Measurements from ENCODE around the gene LCN10.
"Not testable (repeated sequence)": the region's sequence is repeated elsewhere in the genome, so short reads cannot be mapped to it uniquely, and the experiment has no call there.

The LCN10 gene

DNA sequence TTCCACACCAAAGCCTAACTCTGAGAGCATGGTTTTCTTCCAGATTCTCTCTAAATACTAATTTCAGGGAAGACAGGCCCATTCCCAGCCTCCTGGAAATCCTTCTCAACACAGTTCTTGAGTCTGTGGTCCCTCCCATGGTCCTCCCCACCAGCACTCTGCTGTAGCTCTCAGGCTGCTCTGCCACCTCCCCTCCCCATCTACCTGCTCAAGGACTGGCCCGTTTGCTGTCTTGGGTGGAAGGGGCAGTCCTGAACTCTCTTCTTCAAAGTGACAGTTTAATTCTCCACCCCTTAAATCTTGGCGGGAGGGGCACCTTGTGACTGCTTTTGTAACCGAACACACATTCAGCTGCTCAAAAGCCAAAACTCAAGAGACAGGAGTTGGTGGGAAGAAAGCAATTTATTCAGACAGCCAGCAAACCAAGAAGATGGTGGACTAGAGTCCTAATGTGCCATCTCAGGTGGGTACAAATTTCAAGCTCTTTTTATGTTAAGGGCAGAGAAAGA lies 29.2 kb upstream of the LCN10 start:
- no peak for DNase-seq (ENCODE audit: low read depth)

DNA sequence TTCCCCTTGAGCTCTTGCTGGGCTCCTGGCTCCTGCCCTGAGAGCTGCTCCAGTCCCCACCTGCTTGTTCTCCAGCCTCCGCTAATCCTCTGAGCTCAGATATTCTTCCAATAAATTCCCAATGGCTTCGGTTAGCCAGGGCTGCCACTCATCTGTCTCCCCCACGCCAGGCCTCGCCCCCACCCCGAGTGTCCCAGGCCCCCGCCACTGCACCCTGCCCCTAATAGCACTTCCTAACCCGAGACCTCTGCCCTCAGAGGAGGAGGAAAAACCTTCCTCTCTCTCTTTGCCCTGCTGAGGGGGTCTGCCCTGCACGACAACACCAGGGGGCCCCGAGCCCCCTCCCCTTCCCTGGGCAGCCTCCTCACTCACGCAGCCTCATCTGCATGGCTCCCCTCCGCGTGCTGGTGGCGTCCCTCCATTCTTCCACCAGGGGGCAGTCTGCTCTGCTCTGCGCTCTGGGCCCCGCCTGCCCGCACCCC lies 27.0 kb upstream of the LCN10 start:
- no peak for DNase-seq (ENCODE audit: low read depth)

DNA sequence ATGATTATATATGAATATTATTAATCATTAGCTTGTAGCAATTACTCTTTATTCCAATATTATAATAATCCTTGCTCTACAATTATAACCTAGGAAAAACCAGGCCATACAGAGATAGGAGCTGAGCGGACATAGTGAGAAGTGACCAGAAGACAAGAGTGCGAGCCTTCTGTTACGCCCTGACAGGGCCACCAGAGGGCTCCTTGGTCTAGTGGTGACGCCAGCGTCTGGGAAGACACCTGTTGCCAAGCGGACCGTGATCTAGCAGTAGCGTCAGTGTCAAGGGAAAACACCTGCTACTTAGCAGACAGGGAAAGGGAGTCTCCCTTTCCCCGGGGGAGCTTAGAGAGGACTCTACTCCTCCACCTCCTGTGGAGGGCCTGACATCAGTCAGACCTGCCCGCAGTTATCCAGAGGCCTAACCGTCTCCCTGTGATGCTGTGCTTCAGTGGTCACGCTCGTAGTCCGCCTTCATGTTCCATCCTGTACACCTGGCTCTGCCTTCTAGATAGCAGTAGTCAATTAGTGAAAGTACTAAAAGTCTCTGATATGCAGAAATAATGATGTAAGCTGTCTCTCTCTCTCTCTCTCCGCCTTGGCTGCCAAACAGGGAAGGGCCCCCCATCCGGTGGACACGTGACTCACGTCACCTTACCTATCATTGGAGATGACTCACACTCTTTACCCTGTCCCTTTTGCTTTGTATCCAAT lies 23.8 kb upstream of the LCN10 start:
- peak; percentile 30 for DNase-seq (ENCODE audit: low read depth)

DNA sequence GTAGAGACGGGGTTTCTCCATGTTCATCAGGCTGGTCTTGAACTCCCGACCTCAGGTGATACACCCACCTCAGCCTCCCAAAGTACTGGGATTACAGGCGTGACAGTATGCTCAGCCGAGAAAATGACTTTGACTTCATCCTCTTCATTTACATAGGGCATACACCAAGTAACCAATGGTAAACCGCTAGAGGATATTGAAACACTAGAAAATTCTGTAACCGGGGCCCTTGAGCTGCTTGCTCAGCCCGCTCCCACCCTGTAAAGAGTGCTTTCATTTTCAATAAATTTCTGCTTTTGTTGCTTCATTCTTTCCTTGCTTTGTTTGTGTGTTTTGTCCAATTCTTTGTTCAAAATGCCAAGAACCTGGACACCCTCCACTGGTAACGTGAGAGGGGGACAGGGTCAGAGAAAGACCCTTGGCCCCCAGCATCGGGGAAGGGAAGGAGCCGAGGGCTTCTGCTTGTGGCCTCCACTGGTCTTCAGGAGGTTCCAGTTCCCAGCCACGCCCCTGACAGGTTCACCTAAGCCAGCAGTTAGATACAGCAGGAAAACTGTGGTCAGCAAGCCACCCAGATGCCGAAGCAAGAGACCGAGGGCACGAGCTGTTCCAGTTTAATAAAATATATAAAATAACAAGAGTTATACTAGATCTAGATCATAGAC lies 23.1 kb upstream of the LCN10 start:
- DNase-seq (ENCODE audit: low read depth), result not testable (repeated sequence)

DNA sequence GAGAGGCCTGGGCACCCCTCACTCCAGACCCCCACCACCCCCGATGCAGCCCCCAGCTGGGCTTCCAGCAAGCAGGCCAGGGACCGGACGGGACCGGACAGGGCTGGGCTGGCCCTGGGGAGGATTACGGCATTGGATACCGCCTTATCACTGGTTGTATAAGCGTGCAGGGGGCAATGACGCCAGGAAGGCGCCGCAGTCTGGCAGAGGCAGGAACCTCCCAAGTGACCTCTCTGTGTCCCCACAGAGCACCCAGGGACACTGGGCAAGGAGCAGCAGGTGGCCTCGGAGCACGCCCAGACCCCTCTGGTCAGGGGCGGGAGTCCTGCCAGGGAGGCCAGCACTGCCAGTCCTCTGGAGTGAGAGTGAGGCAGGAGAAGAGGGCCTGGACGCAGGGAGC lies 22.3 kb upstream of the LCN10 start:
- no peak for DNase-seq (ENCODE audit: low read depth)

DNA sequence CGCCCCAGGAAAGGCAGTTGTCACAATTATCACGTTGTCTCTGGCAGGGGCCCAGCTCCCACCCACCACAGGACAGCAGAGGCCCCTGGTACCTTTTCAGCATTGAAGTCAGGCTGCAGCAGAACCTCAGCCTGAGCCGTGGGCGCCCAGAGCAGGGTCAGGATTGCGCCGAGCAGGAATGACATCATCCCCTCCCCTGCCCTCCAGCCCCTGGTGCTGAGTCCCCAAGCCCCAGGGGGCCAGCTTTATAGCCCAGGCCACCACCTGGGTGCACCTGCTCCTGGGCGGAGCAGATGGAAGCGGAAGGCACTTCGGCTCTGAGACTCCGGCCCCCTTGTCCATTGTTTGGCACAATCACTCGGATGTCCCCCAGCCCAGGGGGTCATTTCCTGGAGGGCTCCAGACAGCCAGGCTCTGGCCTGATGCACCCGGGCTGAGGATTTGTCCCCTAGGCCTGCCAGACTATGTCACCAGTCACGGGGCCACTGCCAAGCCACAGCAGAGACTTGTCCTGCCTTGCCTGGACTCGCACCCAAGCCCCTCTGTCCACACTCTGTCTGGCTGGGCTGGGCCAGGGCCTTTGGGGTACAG lies 21.7 kb upstream of the LCN10 start, which contains the start of gene LCN15:
Gene LCN15 (minus strand): TSS at position 218 of the 591 bp plus-strand sequence. CDS start 30 bp downstream, at position 188.
- DNase-seq (ENCODE audit: low read depth), result no peak

DNA sequence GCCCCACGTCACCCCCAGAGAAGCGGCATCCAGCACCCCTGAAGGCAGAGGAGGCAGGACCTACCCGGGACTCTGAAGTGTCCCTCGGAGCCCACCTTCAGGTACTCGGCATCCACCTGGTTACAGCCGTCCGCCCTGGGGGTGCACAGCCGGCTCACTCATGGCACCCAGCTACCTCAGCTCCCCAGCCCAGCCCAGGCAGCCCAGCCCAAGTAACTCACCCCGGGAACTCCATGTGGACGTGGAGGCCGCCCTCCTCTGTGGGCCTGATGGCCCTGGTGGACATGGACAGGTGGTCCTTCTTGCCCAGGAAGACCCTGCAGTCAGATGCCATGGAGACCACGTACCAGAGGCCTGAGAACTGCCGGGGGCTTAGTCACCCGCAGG lies 20.9 kb upstream of the LCN10 start:
- DNase-seq (ENCODE audit: low read depth), result no peak

DNA sequence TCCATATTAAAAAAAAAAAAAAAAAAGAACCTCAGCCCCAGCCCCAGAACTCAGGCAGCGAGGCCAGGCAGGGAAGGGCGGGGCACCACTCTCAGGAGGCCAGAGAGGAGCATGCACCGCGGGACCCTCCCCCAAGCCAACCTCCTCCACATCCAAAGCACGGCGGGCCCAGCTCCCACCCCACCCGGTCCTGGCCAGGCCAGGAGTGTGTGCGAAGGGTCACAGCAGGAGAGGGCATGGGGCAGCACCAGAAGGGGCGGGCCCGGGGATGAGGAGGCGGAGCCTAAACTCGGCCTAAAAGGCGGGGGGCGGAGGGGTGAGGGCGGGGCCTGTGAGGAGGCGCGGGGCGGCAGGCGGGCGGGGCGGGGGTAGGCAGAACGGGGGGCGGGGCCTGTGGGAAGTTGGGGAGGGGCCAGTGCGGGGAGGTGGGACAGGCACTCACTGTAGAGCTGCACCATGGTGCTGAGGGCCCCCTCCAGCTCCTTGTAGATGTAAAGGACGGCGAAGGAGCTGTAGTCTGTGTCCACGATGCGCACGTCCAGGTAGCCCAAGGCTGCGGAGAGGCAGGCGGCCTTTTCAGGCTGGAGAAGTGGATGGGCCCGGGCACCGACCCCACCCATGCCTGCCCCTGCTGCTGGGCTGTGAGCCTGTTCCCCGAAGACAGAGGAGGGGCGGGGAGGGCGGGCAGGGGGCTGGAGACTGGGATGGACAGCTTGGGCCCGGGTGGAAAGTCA lies 20.3 kb upstream of the LCN10 start:
- no peak for DNase-seq (ENCODE audit: low read depth)

DNA sequence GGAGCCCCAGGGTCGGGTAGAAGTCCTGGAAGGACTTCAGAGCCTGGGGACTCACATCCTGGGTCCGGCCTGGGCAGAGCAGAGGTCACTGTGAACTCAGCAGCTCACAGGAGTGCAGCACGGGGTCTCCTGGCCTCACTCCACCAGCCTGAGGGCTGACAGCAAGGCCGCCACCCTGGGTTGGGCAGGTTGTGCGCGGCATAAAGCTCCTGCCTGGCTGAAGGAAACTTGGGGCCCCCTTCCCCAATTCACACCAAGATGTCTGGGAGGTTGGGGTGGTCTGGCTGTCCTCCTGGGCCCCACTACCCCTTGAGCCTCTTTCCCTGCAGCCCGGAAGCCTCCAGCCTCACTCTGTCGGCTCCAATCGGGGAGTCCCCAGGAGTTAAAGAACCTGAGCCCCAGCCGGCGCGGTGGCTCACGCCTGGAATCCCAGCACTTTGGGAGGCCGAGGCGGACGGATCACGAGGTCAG lies 19.5 kb upstream of the LCN10 start:
- no peak for DNase-seq (ENCODE audit: low read depth)

DNA sequence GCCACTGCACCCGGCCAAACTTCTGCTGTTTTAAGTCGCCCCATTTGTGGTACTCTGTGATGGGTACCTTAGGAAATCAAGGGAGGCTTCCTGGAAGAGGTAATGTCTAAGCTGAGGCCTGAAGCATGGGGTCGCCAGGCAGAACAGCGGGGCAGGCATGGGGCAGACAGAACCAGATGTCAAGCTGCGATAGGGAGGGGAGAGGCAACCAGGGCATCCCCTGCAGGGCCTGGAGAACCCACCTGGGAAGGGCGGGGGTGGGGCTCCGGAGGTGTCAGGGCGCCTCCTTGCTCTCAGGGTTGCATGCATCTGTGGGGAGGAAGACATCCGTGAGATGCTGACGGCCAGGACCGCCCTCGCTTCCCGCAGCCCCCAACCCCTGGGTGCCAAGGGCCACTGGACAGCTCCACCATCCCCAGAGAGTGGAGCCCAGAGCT lies 18.8 kb upstream of the LCN10 start:
- DNase-seq (ENCODE audit: low read depth), result no peak

DNA sequence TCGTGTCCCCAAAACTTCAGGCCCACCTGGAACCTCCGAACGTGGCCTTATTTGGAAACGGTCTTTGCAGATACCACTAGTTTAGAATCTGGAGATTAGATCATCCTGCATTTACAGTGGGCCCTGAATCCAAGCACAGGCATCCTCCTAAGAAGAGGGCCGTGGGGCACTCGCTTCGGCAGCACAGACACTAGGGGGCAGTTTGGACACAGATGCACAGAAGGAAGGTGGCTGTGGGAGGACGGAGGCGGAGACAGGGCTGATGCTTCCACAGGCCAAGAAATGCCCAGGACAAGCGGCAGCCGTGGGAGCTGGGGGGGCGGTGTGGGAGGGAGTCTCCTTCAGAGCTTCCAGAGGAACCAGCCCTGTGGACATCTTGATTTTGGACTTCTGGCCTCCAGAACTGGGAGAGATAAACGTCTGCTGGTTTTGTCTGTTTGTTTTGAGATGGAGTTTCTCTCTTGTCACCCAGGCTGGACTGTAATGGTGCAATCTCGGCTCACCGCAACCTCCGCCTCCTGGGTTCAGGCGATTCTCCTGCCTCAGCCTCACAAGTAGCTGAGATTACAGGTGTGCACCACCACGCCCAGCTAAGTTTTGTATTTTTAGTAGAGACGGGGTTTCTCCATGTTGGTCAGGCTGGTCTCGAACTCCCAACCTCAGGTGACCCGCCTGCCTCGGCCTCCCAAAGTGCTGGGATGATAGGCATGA lies 18.2 kb upstream of the LCN10 start:
- DNase-seq (ENCODE audit: low read depth), result peak; percentile 55

DNA sequence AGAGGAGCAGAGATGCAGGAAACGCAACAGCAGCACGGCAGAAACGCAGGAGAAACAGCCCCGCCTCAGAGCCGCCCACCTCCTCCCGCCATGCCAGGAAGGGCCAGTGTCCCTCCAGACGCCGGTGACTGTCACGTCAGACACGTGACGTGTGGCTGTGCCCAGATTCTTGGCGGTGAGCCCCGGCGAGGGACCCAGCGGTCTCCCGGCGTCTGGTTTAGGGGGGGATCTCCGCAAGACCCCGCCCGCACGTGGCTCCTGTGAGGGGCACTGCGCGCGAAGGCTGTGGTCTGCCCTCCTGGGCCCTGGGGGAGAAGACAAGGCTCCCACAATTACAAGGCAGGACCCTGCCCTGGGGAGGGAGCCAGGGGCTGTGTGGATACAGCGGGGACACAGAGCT lies 17.7 kb upstream of the LCN10 start:
- DNase-seq (ENCODE audit: low read depth), result no peak

DNA sequence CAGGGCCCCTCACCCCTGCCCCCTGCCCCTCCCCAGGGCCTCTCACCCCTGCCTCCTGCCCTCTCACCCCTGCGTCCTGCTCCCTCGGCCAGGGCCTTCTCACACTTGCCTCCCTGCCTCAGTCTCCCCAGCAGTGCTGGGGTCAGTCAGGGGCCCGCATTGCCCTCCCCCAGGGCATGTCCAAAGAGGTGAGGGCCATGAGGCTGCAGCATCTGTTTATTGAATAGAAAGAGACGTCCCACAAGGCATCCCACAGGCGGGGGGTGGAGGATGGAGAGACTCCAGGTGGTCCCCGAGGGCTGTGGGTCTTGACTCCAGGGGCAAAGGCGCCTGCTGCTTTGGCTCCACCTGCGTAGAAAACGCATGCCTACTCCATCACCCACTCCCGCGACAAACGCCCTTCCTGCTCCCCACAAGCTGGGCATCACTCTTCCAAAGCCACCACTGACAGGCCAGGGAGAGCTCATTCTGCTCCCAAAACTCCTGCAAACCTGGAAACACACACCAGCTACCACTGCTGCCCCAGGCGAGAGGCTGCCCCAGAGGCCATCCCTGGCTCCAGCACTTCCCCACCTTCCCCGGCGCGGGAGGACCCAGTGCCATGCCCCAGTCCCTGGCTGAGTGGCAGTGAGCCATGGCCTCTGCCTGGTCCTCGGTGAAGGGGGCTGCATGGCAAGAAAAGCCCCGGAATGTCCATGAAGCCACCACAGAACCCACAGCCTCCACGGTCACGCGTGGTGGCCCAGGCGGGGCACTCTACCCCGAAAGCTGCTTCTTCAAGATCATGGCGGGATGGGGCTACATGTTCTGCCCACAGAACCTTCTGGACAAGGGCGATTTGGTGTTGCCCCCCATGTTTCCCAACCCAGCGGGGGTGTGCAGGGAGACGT lies 16.9 kb upstream of the LCN10 start:
- DNase-seq (ENCODE audit: low read depth), result no peak

DNA sequence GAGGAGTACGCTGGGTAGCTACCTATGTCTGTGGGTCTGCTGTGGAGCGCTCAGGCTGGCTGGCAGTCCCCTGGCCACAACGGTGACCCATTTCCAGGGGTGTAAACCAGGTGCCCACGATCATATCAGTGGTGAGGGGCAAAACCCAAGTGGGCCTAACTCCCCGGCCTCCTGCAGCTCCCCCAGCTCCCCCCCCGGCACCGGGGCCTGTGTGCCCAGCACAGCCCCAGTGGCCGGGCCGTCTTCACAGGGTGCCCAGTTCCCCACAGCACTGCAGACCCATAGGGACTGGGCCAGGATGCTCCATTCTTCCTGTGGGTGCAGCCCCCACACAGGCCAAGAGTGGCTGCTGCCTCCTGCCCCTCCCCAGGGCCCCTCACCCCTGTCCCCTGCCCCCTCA lies 16.3 kb upstream of the LCN10 start:
- DNase-seq (ENCODE audit: low read depth), result no peak

DNA sequence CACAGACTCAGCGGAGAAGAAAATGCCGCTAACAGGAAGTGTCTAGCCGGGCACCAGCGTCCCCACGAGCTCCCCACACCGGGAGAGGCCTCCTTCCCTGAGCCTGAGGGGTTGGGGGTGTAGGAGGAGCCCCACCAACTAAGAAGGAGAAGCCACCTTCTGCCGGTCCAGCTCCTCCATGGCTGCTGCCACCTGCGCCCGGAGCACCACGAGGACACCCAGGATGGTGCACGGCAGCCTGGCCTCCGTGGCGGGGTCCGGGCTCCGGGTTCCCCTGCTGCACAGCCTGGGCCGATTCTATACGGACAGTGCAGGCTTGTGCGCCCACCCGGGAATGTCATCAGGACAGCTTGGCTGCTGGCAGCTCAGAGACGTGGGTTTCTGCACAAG lies 15.0 kb upstream of the LCN10 start:
- no peak for DNase-seq (ENCODE audit: low read depth)

DNA sequence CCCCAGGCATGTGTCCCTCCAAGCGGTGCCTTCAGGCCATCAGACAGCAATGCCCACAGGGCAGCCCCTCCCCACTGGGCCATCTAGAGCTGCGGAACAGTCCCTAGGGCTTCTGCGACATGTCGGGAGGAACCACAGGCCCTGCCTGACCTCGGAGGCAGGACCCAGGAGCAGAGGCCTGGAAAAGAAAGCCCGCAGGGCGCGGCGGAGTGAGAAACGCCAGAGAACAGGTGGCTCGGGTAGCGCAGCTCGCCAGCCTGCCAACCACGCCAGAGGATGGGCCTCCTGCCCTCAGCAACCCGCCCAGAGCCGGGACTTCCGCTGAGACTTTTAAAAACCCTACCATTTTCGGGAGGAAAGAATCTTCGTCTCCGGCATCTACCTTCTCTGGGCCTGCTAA lies 14.6 kb upstream of the LCN10 start:
- no peak for DNase-seq (ENCODE audit: low read depth)

DNA sequence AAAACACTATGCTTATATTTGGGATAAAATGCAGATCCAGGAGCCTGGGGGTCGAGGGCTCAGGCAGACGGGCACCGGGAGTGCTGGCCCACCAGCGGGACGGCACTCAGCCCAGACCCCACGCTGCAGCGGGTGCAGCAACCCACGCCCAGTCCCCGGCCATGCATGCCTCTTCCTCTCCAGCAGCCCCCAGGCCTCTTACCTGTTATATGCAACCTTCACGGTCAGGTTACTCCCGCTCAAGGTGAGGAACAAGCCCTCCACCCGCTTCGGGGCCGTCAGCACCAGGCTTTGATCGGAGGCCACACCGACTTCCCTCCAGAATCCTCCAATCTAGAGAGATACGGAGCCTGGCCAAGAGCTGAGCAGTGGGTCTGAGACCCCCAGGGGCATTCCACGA lies 14.1 kb upstream of the LCN10 start:
- no peak for DNase-seq (ENCODE audit: low read depth)

DNA sequence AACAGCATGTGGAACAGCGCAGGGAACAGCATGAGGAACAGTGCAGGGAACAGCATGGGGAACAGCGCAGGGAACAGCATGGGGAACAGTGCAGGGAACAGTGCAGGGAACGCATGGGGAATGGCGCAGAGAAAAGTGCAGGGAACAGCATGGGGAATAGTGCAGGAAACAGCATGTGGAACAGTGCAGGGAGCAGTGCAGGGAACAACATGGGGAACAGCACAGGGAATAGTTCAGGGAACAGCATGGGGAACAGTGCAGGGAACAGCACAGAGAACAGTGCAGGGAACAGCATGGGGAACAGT lies 13.3 kb upstream of the LCN10 start:
- DNase-seq (ENCODE audit: low read depth), result no peak

DNA sequence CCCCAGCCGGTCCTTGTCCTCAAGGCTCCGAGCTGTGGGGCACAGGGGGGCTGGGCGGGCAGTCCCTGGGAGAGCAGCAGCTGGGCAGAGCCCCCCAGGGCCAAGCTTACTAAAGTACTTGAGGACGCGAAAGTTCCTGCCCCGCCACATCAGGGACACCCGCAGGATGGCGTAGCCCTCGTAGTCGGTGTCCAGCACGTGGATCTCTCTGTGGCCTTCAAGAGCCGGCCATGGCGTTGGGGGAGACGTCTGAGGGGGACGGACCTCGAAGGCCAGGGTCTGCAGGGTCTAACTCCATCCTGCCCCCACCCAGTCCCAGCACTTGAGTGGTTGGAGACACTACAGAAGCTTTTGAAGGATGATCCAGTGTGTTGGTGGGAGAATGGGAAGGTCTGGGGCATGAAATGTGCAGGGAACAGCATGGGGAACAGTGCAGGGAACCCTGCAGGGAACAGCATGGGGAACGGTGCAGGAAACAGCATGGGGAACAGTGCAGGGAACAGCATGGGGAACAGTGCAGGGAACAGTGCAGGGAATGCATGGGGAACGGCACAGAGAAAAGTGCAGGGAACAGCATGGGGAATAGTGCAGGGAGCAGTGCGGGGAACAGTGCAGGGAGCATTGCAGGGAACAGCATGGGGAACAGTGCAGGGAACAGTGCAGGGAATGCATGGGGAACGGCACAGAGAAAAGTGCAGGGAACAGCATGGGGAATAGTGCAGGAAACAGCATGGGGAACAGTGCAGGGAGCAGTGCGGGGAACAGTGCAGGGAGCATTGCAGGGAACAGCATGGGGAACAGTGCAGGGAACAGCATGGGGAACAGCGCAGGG lies 12.8 kb upstream of the LCN10 start:
- not testable (repeated sequence) for DNase-seq (ENCODE audit: low read depth)
